ENCODE data around the gene CCDC200. TPM values are rescaled to one million over a fixed set of nuclear protein-coding genes. Genes with fewer than 3 reads are reported as not detected.

The CCDC200 gene
- polyA plus RNA-seq, 2 of the 4 experiments (the other 2 are of a cell fraction), result not detected

- TF ChIP-seq GATA3 (IDR thresholded peaks at IDR 0.05; ENCODE audit: borderline replicate concordance) (no peak), CHD2 (IDR thresholded peaks at IDR 0.05; ENCODE audit: low read length, partially characterized antibody) (no peak), SREBF2 (IDR thresholded peaks at IDR 0.05) (no peak), TFCP2L1 (CRISPR knock-in tag; IDR thresholded peaks at IDR 0.05) (no peak), RAD21 (conservative IDR thresholded peaks at IDR 0.05 in 1 of 2, IDR thresholded peaks at IDR 0.05 in 1 of 2) (no peak), MAFK (IDR thresholded peaks at IDR 0.05; ENCODE audit: partially characterized antibody) (no peak), CTCF (IDR thresholded peaks at IDR 0.05) (no peak), MAZ (IDR thresholded peaks at IDR 0.05; ENCODE audit: borderline replicate concordance, low read depth, low read length) (no peak), NPAS2 (CRISPR knock-in tag; IDR thresholded peaks at IDR 0.05; ENCODE audit: borderline replicate concordance) (no peak), HES2 (IDR thresholded peaks at IDR 0.05) (no peak), PHF8 (IDR thresholded peaks at IDR 0.05; ENCODE audit: borderline replicate concordance, low read depth) (no peak), CEBPB (IDR thresholded peaks at IDR 0.05) (no peak), NR3C1 (IDR thresholded peaks at IDR 0.05) (no peak), HEYL (CRISPR knock-in tag; IDR thresholded peaks at IDR 0.05) (no peak), HMGXB4 (CRISPR knock-in tag; IDR thresholded peaks at IDR 0.05; ENCODE audit: borderline replicate concordance) (no peak)
- no peak overlapping the region for H3K4me3 ChIP-seq
- no peaks in the 10 kb centered on the region for H3K4me1 ChIP-seq
- FAIRE-seq (no peak), DNase-seq (ENCODE audit: low read depth in 1 of 2, low spot score in 1 of 2) (no peak), ATAC-seq (no peak; a peak in 1 of 6 replicates)
- ChIA-PET CTCF (interaction anchor here (0.6 to 1.8 kb wide), 3 partner anchors 41 to 91 kb away, joined by 4 to 5 read pairs (median 5); no protein-coding TSS in a partner anchor), POLR2A (interaction anchor here (1.1 to 2.8 kb wide), 2 partner anchors 24 to 97 kb away, joined by 3 to 25 read pairs; no protein-coding TSS in a partner anchor)
- 77% methylated on average over 2 of the region's 2 CpGs for WGBS (ENCODE audit: missing lambda C conversion rate)
- H3K4me2 ChIP-seq, result no peak overlapping the region
- H3K27ac ChIP-seq, result no peak overlapping the region
- H3K9me3 ChIP-seq, result no peaks in the 10 kb centered on the region
These were observed 9.4 kb downstream of the CCDC200 start for GRCh38 chr17:43219001-43219400.

GRCh38 chr17:43217614-43218087, 10.8 kb downstream of the CCDC200 start:
- ChIA-PET CTCF (interaction anchor here (0.7 to 1.9 kb wide), 5 partner anchors 9 to 92 kb away, joined by 3 to 7 read pairs (median 3); no protein-coding TSS in a partner anchor), POLR2A (interaction anchor here (2.5 kb wide), 1 partner anchor 98 kb away, joined by 15 read pairs; no protein-coding TSS in a partner anchor)
- H3K4me3 ChIP-seq, result no peak overlapping the region
- DNase-seq (ENCODE audit: low read depth in 1 of 2, low spot score in 1 of 2) (no peak), ATAC-seq (no peak), FAIRE-seq (no peak)
- 93% methylated on average over 2 of the region's 2 CpGs for WGBS (ENCODE audit: missing lambda C conversion rate)
- H3K4me1 ChIP-seq, result peaks cover 2% of the 10 kb centered on the region; the same call in 1 of the 3 replicates
- no peaks in the 10 kb centered on the region for H3K9me3 ChIP-seq
- no peak overlapping the region for H3K27ac ChIP-seq
- TF ChIP-seq ZFP36 (IDR thresholded peaks at IDR 0.05; ENCODE audit: borderline replicate concordance, partially characterized antibody) (no peak), RCOR1 (IDR thresholded peaks at IDR 0.05; ENCODE audit: low read depth, low read length) (no peak), MAX (IDR thresholded peaks at IDR 0.05) (no peak), CHD4 (IDR thresholded peaks at IDR 0.05; ENCODE audit: borderline replicate concordance) (no peak), JUNB (IDR thresholded peaks at IDR 0.05) (no peak), SREBF2 (IDR thresholded peaks at IDR 0.05) (no peak), NFE2L2 (conservative IDR thresholded peaks at IDR 0.05; ENCODE audit: low read length) (no peak), CBX2 (IDR thresholded peaks at IDR 0.05; ENCODE audit: borderline replicate concordance, low read depth) (no peak)
- H3K4me2 ChIP-seq, result no peak overlapping the region

All from A549 (cell line).